H9 (cell line): ENCODE measurements around the gene DAB1. TPM values are rescaled to one million over a fixed set of nuclear protein-coding genes. Genes with fewer than 3 reads are reported as not detected.
A peak's percentile ranks its signal among the peaks of the same experiment; 100 is the strongest.

Experiments used
- DNase-seq: peaks from one replicate; pipeline ENCODE4 v3.0.0-alpha.2; 2017
- H2AFZ ChIP-seq: one replicate; pipeline ENCODE4 v1.6.1; 2013; ENCODE audit warnings: mild to moderate bottlenecking, low read length, control low read depth, moderate library complexity
- H2AK5ac ChIP-seq: 2 replicates; pipeline ENCODE4 v1.6.1; 2013; ENCODE audit warnings: low read length, control low read depth, mixed read lengths; ENCODE audit not compliant: insufficient read length
- H2BK120ac ChIP-seq: one replicate; pipeline ENCODE4 v1.6.1; 2013; ENCODE audit warnings: low read depth, mild to moderate bottlenecking, low read length, control low read depth, inconsistent platforms; ENCODE audit not compliant: poor library complexity, severe bottlenecking
- H2BK12ac ChIP-seq: 2 replicates; pipeline ENCODE4 v1.6.1; 2013; ENCODE audit warnings: low read length, control low read depth, mixed read lengths, low read depth; ENCODE audit not compliant: insufficient read length
- H2BK15ac ChIP-seq: 2 replicates; pipeline ENCODE4 v1.6.1; 2013; ENCODE audit warnings: low read depth, low read length, control low read depth
- H2BK20ac ChIP-seq: one replicate; pipeline ENCODE4 v1.6.1; 2013; ENCODE audit warnings: low read depth, mild to moderate bottlenecking, low read length, control low read depth, inconsistent platforms; ENCODE audit not compliant: poor library complexity, severe bottlenecking
- H2BK5ac ChIP-seq: 2 replicates; pipeline ENCODE4 v1.6.1; 2013; ENCODE audit warnings: low read length, control low read depth, mixed read lengths; ENCODE audit not compliant: insufficient read length
- H3K14ac ChIP-seq: 2 replicates; pipeline ENCODE4 v1.6.1; 2013; ENCODE audit warnings: low read length, control low read depth; ENCODE audit not compliant: insufficient read depth
- H3K18ac ChIP-seq: 2 replicates; pipeline ENCODE4 v1.6.1; 2013; ENCODE audit warnings: low read depth, mild to moderate bottlenecking, mixed read lengths, low read length, control low read depth; ENCODE audit not compliant: insufficient read length
- H3K23ac ChIP-seq: 2 replicates; pipeline ENCODE4 v1.6.1; 2013; ENCODE audit warnings: low read length, control low read depth, mixed read lengths, low read depth; ENCODE audit not compliant: insufficient read length
- H3K23me2 ChIP-seq: 2 replicates; pipeline ENCODE4 v1.6.1; 2013; ENCODE audit warnings: low read depth, mild to moderate bottlenecking, mixed read lengths, low read length, control low read depth; ENCODE audit not compliant: insufficient read length, poor library complexity, severe bottlenecking
- H3K27ac ChIP-seq: 2 replicates; pipeline ENCODE4 v1.5.1; 2013; ENCODE audit warnings: low read length, control low read depth, mixed read lengths, low read depth; ENCODE audit not compliant: insufficient read length
- H3K27me3 ChIP-seq: 2 replicates; pipeline ENCODE4 v1.6.1; 2013; ENCODE audit warnings: low read length, control low read depth, inconsistent platforms; ENCODE audit not compliant: insufficient read depth
- H3K4ac ChIP-seq: 2 replicates; pipeline ENCODE4 v1.6.1; 2013; ENCODE audit warnings: low read depth, mild to moderate bottlenecking, control low read depth, inconsistent platforms, low read length, moderate library complexity
- H3K4me1 ChIP-seq: 2 replicates; pipeline ENCODE4 v1.6.1; 2013; ENCODE audit warnings: low read length, control low read depth, inconsistent platforms; ENCODE audit not compliant: insufficient read depth
- H3K4me2 ChIP-seq: 2 replicates; pipeline ENCODE4 v1.6.1; 2013; ENCODE audit warnings: low read length, control low read depth, mixed read lengths; ENCODE audit not compliant: insufficient read length, insufficient read depth
- H3K56ac ChIP-seq: 2 replicates; pipeline ENCODE4 v1.6.1; 2013; ENCODE audit warnings: low read depth, mild to moderate bottlenecking, mixed read lengths, low read length, control low read depth; ENCODE audit not compliant: insufficient read length
- H3K79me1 ChIP-seq: 2 replicates; pipeline ENCODE4 v1.6.1; 2013; ENCODE audit warnings: low read depth, mild to moderate bottlenecking, moderate library complexity, low read length, control low read depth, inconsistent platforms; ENCODE audit not compliant: insufficient read depth, poor library complexity, severe bottlenecking
- H3K79me2 ChIP-seq: 2 replicates; pipeline ENCODE4 v1.6.1; 2013; ENCODE audit warnings: low read length, control low read depth, inconsistent platforms; ENCODE audit not compliant: insufficient read depth
- H3K9ac ChIP-seq: 2 replicates; pipeline ENCODE4 v1.6.1; 2013; ENCODE audit warnings: low read length, control low read depth, mixed read lengths; ENCODE audit not compliant: insufficient read length; ENCODE audit errors: extremely low read depth
- H3K9me3 ChIP-seq: one replicate; pipeline ENCODE4 v1.6.1; 2013; ENCODE audit warnings: low read depth, low read length, inconsistent platforms; ENCODE audit not compliant: control insufficient read depth
- H3T11ph ChIP-seq: one replicate; pipeline ENCODE4 v1.6.1; 2013; ENCODE audit warnings: mild to moderate bottlenecking, low read length, control low read depth, inconsistent platforms
- H4K20me1 ChIP-seq: one replicate; pipeline ENCODE4 v1.6.1; 2013; ENCODE audit not compliant: control insufficient read depth, insufficient read length, insufficient read depth
- H4K5ac ChIP-seq: 2 replicates; pipeline ENCODE4 v1.6.1; 2013; ENCODE audit warnings: low read depth, mild to moderate bottlenecking, mixed read lengths, low read length, control low read depth; ENCODE audit not compliant: insufficient read length
- H4K8ac ChIP-seq: replicated peaks from 2 replicates; pipeline ENCODE4 v1.6.1; 2013; ENCODE audit warnings: low read length, control low read depth, mixed read lengths, low read depth; ENCODE audit not compliant: insufficient read length
- H4K91ac ChIP-seq: 2 replicates; pipeline ENCODE4 v1.6.1; 2013; ENCODE audit warnings: low read depth, mild to moderate bottlenecking, moderate library complexity, mixed read lengths, low read length, control low read depth; ENCODE audit not compliant: insufficient read length
- H3K27ac Mint-ChIP-seq, 3 experiments: 2 replicates in 2 of 3; 3 replicates in 1 of 3; pipeline ENCODE4 v1.8.0; 2020 to 2021; ENCODE audit warnings: mixed read lengths in 3 of 3, mild to moderate bottlenecking in 1 of 3, moderate library complexity in 1 of 3
- H3K27me3 Mint-ChIP-seq: 2 replicates; pipeline ENCODE4 v1.8.0; 2021; ENCODE audit warnings: low read depth, mild to moderate bottlenecking, moderate library complexity, mixed read lengths
- H3K36me3 Mint-ChIP-seq, 3 experiments: 2 replicates in 2 of 3; 3 replicates in 1 of 3; pipeline ENCODE4 v1.8.0; 2020 to 2021; ENCODE audit warnings: low read depth in 3 of 3, mixed read lengths in 3 of 3; ENCODE audit not compliant: insufficient read depth in 1 of 3
- H3K4me1 Mint-ChIP-seq, 2 experiments: 2 replicates each; pipeline ENCODE4 v1.8.0; 2020; ENCODE audit warnings: mixed read lengths in 2 of 2
- H3K4me3 Mint-ChIP-seq, 2 experiments: 2 replicates in 1 of 2; 3 replicates in 1 of 2; pipeline ENCODE4 v1.8.0; 2020 to 2021; ENCODE audit warnings: mild to moderate bottlenecking in 2 of 2, mixed read lengths in 2 of 2, moderate library complexity in 1 of 2
- H3K9me3 Mint-ChIP-seq, 2 experiments: 2 replicates in 1 of 2; 3 replicates in 1 of 2; pipeline ENCODE4 v1.8.0; 2020; ENCODE audit warnings: mild to moderate bottlenecking in 2 of 2, mixed read lengths in 2 of 2, moderate library complexity in 1 of 2
- WGBS: extraction: QIAGEN DNeasy Blood & Tissue Kit; methylation state at CpG from one replicate; pipeline ENCODE4 v1.1.7; 2013; ENCODE audit warnings: missing lambda C conversion rate, low lambda C conversion rate, mixed read lengths; ENCODE audit not compliant: insufficient read length; ENCODE audit errors: extremely low coverage; 5-methylcytosine and 5-hydroxymethylcytosine counted together
- total RNA-seq: library from RNA; stranded (reverse); gene quantifications from 2 replicates; pipeline ENCODE4 v1.2.1, GENCODE V29; 2021
- TF ChIP-seq, protein P1 (sequence below): fragments of 200-600 bp; sonication (generic); conservative IDR thresholded peaks from 3 replicates; pipeline ENCODE4 v1.8.0; 2021; ENCODE audit warnings: antibody characterized with exemption, mild to moderate bottlenecking

DAB1 gene
- total RNA-seq, 1 experiment from 2014 or later, result 9.3 TPM

DNA sequence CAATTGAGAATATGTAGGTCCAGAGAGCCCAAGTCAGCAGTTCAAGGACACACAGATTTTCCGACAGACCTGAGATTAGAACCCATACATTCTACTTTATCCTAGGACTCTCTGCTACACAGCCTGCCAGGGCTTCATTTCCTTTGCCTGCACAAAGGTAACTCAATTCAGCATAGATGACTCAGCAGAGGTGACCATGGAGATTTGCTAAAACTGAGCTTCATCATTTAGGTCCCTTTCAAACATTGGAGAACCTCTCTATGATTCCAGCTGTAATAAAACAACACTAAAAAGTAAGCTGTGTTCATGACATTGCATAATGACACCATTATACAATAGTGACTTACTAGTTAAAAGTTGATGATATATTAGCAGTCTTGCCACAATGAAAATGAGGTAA, 22.2 kb downstream of the DAB1 start:
- no peak overlapping the region for H3K23ac ChIP-seq
- H3K4ac ChIP-seq, result no peak overlapping the region
- H3K79me1 ChIP-seq, result no peaks in the 10 kb centered on the region
- H2AFZ ChIP-seq, result no peak overlapping the region
- no peak overlapping the region for H2AK5ac ChIP-seq
- H4K5ac ChIP-seq, result no peak overlapping the region
- H2BK5ac ChIP-seq, result no peak overlapping the region
- no peaks in the 10 kb centered on the region for H3K9me3 Mint-ChIP-seq
- no CpG with 5 or more reads among the region's 1 CpG for WGBS
- no peaks in the 10 kb centered on the region for H4K20me1 ChIP-seq
- no peak overlapping the region for H2BK120ac ChIP-seq
- no peaks in the 10 kb centered on the region for H3K36me3 Mint-ChIP-seq
- H3K4me2 ChIP-seq, result no peak overlapping the region
- peaks cover 18 to 24% of the 10 kb centered on the region in 2 experiments for H3K4me1 Mint-ChIP-seq
- no peak overlapping the region for H2BK12ac ChIP-seq
- no peaks in the 10 kb centered on the region for H3K27me3 ChIP-seq
- no peak overlapping the region for H3K18ac ChIP-seq
- DNase-seq, result no peak
- no peak overlapping the region for H4K91ac ChIP-seq
- peak overlapping the region in 1 of 3 experiments; percentile 66; a peak in 1 of 7 replicates for H3K27ac Mint-ChIP-seq
- no peaks in the 10 kb centered on the region for H3K9me3 ChIP-seq
- H3K27me3 Mint-ChIP-seq, result no peaks in the 10 kb centered on the region
- no peak overlapping the region for H2BK15ac ChIP-seq
- H3K9ac ChIP-seq, result no peak overlapping the region
- no peak overlapping the region for H3T11ph ChIP-seq
- no peak overlapping the region for H3K14ac ChIP-seq
- H3K56ac ChIP-seq, result no peak overlapping the region
- no peaks in the 10 kb centered on the region; the same call in 1 of the 2 replicates for H3K4me1 ChIP-seq
- H2BK20ac ChIP-seq, result no peak overlapping the region
- H4K8ac ChIP-seq, result no peak overlapping the region
- H3K23me2 ChIP-seq, result no peaks in the 10 kb centered on the region
- H3K4me3 Mint-ChIP-seq, result no peak overlapping the region
- H3K27ac ChIP-seq, result no peak overlapping the region
- TF ChIP-seq, protein P1, sequence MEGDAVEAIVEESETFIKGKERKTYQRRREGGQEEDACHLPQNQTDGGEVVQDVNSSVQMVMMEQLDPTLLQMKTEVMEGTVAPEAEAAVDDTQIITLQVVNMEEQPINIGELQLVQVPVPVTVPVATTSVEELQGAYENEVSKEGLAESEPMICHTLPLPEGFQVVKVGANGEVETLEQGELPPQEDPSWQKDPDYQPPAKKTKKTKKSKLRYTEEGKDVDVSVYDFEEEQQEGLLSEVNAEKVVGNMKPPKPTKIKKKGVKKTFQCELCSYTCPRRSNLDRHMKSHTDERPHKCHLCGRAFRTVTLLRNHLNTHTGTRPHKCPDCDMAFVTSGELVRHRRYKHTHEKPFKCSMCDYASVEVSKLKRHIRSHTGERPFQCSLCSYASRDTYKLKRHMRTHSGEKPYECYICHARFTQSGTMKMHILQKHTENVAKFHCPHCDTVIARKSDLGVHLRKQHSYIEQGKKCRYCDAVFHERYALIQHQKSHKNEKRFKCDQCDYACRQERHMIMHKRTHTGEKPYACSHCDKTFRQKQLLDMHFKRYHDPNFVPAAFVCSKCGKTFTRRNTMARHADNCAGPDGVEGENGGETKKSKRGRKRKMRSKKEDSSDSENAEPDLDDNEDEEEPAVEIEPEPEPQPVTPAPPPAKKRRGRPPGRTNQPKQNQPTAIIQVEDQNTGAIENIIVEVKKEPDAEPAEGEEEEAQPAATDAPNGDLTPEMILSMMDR, result no peak
- H3K79me2 ChIP-seq, result peaks cover 5% of the 10 kb centered on the region
